NCI-H446 (cell line): ENCODE measurements around the gene GIMAP2.
"Not testable (repeated sequence)": the region's sequence is repeated elsewhere in the genome, so short reads cannot be mapped to it uniquely, and the experiment has no call there.

ENCODE experiments used
- DNase-seq, 2 experiments: peaks; one replicate each; lab custom pipeline; 2025; lab: John Stamatoyannopoulos, UW

Gene GIMAP2

GRCh38 chr7:150676854-150677253 lies 8.7 kb upstream of the GIMAP2 start:
- DNase-seq = not testable (repeated sequence)

DNA sequence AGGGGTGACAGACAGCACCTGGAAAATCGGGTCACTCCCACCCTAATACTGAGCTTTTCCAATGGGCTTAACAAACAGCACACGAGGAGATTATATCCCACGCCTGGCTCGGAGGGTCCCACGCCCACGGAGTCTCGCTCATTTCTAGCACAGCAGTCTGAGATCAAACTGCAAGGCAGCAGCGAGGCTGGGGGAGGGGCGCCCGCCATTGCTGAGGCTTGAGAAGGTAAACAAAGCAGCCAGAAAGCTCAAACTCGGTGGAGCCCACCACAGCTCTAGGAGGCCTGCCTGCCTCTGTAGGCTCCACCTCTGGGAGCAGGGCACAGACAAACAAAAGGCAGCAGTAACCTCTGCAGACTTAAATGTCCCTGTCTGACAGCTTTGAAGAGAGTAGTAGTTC lies 6.9 kb upstream of the GIMAP2 start:
- DNase-seq = not testable (repeated sequence)

- not testable (repeated sequence) for DNase-seq
Measured at GRCh38 chr7:150680364-150680763, 5.1 kb upstream of the GIMAP2 start.

- DNase-seq = no peak
Measured at GRCh38 chr7:150686030-150686631, 625 bp downstream of the GIMAP2 start.

DNA sequence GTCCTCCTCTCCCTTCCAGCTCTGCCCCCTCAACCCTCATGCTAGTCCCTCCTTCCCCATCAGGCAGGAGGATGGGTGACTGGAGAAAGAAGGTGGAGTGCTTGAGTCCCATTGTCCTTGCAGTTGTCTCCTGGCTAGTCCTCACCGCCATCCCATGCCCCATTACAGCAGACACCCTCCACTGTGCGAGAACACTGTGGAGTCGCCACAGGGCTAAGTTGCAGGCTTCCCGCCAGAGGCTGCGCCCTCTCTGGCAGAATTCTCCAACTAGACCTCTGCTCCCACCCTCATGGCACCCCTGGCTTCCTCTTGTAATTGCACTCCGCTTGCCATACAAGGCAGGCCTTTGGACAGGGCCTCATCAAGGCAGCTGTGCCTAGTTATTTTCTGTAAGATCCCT lies 3.1 kb downstream of the GIMAP2 start:
- no peak for DNase-seq

DNA sequence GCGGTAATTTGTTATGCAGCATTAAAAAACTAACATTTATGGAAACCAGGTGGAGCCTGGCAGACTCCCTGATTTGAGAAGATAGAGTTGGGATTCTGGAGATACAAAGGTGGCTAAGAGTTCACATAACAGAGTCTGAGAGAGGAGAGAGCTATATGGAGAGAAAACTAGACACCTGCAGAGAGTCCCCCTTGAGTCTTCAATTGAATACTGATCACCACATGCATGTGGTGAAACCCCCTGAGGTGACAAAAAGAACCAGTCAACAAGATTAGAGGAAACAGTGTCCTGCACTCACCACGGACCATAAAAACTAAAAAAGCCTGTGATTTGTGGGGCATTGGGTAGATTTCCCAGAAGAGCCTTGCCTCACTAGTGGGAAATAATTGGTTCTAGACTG lies 10.1 kb downstream of the GIMAP2 start:
- DNase-seq = no peak

DNA sequence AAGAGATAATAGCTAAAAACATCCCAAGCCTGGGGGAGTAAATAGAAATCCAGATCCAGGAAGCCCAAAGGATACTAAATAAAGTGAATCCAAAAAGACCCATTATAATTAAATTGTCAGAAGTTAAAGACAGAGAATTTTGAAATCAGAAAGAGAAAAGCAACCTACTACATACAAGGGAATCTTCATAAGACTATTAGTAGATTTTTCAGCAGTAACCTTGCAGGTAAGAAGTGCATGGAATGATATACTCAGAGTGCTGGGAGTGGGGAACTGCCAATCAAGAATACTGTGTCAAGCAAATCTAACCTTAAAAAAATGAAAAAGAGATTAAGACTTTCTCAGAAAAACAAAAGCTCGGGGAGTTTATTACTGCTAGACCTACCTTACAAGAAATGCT lies 17.7 kb downstream of the GIMAP2 start:
- DNase-seq = no peak

GRCh38 chr7:150715293-150715692 lies 29.8 kb downstream of the GIMAP2 start:
- no peak for DNase-seq

- DNase-seq = no peak
Measured at GRCh38 chr7:150715738-150716137, 30.2 kb downstream of the GIMAP2 start.

DNA sequence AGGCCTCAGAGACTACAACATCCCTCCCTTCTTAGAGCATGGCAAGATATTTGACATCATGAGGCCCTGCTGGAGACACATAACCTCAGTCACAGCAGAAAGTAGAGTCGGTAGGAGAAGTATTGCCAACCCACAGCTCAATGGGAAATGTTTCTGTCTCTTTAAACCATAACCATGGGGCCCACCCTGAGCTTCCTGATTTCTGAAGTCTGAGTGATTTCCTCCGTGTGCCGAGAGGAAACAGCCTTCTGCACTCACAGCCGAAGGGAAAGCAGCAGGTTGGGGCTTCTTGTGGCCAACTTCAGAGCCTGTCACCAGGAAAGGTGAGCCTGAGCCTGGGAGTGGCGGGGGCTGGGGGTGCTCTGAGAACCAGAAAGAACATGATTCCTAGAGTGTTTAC lies 30.9 kb downstream of the GIMAP2 start, which contains the start of gene GIMAP1:
GIMAP1 (plus strand) TSS at position 246 of the 400 bp plus-strand sequence. CDS start 2,435 bp downstream, outside the sequence.
- DNase-seq = no peak

DNA sequence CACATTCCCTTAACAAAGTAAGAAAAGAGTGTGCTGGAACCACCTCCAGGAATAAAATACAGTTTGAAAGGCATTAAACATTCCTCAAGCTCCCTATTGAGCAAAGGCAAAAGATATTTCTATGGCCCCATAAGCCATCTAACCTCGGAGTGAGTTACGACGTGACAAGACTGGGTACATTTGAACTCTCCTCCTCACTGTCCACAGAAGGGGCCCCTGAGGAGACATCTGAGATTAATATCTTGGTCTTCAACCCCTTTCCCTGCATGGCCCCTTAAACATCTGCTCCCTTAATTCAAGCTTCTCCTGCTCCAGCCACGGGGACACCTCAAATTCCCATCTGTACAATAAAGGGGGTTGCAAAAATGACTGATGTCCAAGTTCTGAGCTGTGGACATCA lies 31.4 kb downstream of the GIMAP2 start:
- no peak for DNase-seq

- DNase-seq = no peak
Measured at GRCh38 chr7:150717814-150718420, 32.4 kb downstream of the GIMAP2 start.

DNA sequence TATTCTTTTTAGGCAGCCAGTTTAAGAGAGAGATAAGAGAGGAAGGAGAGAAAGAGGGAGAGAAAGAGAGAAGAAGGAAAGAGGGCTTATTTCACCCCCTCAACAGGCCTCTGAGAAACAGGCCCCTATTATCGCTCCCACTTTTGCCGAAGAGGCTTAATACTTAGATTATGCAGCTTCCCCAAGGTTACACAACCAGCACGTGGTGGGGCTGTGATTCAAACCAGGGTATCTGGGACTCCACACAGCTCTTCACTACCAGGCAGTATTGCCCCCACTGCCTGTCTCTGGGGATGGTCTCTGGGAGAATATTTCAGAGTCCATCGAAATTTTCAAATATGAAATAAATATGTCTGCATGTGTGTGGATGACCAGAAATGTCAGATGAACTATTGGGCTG lies 33.9 kb downstream of the GIMAP2 start:
- DNase-seq = no peak

- no peak for DNase-seq
Measured at GRCh38 chr7:150719960-150720891, 34.7 kb downstream of the GIMAP2 start.

DNA sequence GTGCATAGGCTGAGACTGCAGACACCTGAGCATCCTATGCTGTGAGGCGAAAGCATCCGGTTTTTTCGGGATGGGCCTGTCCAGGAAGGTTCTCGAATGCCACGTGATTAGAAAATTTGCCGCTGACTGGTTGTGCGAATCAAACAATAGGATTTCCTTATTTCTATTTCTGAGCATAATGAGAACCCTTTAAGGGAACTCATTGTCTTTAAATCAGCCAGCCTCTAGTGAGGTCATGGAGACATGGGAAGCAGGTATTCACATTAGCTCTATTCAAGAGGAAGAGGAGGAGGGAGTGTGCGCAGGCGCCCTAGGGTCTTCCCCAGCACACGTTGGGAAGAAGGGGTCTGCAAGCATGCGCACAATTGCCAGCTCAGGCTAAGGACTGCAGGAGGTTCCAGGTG lies 36.5 kb downstream of the GIMAP2 start:
- no peak for DNase-seq

GRCh38 chr7:150722431-150722931 lies 37.0 kb downstream of the GIMAP2 start:
- DNase-seq = no peak

- no peak for DNase-seq
Measured at GRCh38 chr7:150723467-150723866, 38.0 kb downstream of the GIMAP2 start.

GRCh38 chr7:150727381-150727780 lies 41.9 kb downstream of the GIMAP2 start:
- no peak for DNase-seq

DNA sequence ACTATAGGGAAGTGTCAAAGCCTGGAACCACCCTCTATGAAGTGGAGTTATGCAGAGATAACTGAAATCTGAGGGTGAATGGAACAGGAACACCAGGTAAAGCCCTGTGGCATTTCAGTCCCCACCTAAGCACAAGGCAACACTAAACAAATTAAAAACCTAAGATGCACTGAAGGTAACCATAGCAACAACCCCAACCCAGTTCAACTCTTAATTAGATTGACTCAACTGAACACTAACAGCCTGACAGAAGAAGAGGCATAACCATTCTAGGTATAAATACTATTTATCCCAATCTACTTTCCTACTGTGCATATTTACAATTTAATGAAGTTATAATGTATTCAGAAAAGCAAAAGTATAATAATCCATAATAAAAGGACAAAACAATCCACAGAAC lies 42.5 kb downstream of the GIMAP2 start:
- DNase-seq = no peak

DNA sequence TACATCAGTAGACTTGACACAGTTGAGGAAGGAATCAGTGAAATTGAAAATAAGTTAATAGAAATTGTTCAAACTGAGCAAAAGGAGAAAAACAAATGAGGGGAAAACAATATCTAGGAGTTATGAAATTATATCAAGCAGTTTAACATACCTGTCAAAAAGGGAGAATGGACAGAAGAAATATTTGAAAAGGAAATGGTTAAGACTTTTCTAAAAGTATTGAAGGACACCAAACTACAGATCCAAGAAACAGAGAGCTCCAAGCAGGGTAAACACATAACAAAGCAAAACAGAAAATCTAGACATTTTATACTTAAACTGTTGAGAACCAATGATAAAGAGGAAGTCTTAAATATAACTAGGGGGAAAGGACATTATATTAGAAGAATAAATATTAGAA lies 43.1 kb downstream of the GIMAP2 start:
- no peak for DNase-seq

DNA sequence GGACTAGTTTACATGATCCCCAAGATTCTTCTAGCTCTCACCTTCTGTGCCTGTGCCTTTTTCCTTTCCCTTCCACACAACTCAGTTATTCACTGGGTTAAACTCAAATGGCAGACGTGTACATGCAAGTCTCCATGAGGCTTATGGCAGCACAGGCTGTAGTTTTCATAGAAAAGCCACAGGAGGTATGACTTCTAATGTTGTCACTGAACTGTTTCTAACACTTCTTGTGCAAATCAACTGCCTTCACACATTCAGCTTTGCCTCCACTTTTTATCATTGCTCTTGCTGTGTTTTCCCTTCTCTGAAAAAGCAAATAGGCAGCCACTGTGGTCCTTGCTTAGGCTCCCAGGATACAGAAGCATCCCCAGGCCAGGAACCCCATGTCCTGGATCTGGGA lies 46.4 kb downstream of the GIMAP2 start:
- no peak for DNase-seq

- DNase-seq = no peak
Measured at GRCh38 chr7:150732786-150733481, 47.4 kb downstream of the GIMAP2 start.
